ENCODE data around the gene COL5A1.
"Not testable (repeated sequence)": the region's sequence is repeated elsewhere in the genome, so short reads cannot be mapped to it uniquely, and the experiment has no call there.

The COL5A1 gene

DNA sequence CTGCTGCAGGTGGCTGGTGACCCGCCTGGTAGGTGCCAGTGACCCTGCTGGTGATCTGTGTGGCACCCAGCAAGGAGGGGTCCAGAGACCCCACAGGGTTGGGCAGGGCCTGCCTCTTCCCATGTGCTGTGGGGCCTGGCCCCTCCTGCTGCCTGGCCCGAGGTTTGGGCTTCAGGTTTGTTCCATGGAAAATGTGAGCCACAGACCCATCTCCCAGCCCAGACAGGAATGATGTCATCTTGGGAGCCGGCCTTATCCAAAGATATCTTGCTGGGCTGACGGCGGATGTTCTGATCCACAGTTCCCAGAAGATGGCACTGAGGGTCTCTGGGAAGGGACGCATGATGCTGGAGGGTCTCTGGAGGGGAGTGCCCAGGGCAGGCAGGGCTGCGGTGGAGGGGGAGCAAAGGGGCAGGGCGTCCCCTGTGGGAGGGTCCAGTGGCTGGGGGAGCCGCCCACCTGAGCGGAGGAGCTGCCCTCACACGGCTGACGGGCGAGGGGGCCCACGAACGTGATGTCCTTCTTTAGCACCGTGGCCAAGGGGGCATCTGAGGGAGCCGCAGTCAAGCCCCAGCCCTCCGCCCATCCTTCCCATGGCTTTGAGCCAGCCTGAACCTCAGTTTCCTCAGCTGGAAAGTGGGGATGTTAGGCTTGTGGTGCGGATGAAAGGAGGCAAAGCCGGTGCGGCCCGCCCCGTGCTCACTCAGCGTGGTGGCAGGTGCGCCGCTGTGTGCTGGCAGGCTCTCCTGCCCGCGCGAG, 68.1 kb downstream of the COL5A1 start:
- DNase-seq (ENCODE audit: low spot score): no peak

DNA sequence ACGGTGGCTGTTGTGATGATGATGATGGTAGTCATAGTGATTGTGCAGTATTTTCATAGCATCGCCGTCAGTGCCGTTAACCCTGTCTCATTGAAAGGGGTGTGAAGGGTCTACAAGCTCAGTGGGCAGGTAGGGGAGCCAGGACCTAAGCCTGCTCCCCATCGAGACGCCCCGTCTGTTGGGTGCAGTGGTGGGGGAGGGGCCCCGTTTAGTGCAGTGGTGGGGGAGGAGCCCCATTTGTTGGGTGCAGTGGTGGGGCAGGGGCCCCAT, 68.6 kb downstream of the COL5A1 start:
- no peak for DNase-seq (ENCODE audit: low spot score)

DNA sequence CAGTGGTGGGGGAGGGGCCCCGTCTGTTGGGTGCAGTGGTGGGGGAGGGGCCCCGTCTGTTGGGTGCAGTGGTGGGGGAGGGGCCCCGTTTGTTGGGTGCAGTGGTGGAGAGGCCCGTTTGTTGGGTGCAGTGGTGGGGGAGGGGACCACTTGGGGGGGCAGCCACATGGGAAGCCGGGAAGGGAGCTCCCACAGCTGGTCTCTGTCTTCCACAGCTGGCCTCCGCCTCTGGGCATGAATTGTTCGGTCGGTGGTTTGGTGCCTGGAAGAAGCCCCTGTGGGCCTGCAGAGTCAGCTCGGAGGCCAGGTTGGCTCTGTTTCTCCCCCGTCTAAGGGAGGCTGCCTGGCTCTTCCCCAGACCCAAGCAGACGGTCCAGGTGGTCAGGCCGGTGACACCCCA, 69.3 kb downstream of the COL5A1 start:
- DNase-seq (ENCODE audit: low spot score): no peak

DNA sequence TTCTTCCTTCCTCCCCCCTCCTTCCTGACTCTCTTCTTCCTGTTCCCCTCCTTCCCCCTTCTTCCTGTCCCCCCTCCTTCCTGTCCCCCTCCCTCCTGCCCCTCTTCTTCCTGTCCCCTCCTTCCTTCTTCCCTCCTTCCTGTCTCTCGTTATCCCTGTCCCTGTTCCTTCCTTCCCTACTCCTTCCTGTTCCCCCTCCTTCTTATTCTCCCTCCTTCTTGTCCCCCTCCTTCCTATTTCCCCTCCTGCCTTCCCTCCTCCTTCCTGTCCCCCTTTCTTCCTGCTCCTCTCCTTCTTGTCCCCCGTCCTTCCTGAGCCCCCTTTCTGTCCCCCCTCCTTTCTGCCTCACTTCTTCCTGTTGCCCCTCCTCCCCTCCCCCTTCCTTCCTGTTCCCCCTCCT, 70.6 kb downstream of the COL5A1 start:
- DNase-seq (ENCODE audit: low spot score): no peak

DNA sequence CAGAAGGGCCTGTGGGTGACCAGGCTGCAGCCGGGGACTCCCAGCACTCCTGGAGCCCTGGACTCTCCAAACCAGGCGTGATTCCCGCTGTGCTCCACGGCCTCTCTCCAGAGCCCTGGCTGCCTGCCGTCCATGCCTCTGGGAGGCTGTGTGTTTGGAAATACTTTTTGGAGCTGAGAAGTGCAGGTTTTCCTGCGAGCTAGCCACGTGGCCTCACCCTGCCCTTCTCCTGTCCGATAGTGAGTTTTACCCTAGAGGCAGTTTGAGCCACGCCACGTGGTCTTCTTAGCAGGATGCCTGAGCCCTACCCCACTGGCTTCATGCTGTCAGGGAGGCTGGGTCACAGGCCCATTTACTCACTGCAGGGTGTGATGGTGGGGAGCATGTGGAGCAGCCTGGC, 71.3 kb downstream of the COL5A1 start:
- no peak for DNase-seq (ENCODE audit: low spot score)

DNA sequence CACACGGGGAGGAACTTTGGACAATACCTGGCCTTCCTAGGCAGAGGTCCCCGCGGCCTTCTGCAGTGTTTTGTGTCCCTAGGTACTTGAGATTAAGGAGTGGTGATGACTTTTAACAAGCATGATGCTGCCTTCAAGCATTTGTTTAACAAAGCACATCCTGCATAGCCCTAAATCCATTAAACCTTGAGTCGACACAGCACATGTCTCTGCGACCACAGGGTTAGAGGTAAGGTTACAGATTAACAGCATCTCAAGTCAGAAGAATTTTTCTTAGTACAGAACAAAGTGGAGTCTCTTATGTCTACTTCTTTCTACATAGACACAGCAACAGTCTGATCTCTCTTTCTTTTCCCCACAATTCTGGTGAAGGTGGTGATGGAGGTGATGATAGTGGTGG, 73.9 kb downstream of the COL5A1 start:
- DNase-seq (ENCODE audit: low spot score): not testable (repeated sequence)

DNA sequence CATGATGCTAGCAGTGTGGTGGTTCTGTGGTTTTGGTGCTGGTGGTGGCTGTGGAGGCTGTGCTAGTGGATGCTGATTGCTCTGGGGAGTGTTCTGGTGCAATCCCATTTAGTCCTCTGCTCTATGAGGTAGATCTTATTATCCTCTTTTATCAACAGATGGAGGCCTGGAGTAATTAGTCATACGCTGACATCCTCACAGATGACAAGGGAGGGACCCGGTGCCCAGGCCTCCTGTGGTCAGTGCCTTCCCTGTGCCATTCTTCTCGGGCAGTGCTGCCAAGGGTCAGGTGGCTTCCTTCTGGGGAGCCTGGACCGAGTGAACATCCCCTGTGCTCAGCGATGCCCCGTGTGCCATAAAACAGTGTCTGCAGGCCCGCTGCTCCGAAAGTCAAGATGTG, 74.5 kb downstream of the COL5A1 start:
- no peak for DNase-seq (ENCODE audit: low spot score)

DNA sequence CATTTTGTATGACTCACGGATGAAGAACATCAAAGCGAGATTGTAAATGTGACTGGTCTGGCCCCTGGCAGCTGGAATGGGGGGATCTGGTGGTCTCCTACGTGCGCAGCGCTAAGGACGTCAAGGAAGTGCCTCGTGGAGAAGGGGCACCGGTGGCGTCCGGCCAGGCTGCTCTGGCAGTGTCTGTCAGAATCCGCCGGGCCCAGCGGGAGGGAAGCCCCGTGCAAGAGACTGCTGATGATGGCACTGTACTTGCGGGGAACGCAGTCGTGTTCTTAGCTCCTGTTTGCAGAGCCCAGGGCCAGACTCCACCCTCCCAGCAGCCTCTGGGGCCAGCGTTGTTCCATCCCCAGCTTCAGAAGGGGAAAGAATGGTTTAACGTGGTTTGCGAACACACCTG, 75.5 kb downstream of the COL5A1 start:
- DNase-seq (ENCODE audit: low spot score): no peak

DNA sequence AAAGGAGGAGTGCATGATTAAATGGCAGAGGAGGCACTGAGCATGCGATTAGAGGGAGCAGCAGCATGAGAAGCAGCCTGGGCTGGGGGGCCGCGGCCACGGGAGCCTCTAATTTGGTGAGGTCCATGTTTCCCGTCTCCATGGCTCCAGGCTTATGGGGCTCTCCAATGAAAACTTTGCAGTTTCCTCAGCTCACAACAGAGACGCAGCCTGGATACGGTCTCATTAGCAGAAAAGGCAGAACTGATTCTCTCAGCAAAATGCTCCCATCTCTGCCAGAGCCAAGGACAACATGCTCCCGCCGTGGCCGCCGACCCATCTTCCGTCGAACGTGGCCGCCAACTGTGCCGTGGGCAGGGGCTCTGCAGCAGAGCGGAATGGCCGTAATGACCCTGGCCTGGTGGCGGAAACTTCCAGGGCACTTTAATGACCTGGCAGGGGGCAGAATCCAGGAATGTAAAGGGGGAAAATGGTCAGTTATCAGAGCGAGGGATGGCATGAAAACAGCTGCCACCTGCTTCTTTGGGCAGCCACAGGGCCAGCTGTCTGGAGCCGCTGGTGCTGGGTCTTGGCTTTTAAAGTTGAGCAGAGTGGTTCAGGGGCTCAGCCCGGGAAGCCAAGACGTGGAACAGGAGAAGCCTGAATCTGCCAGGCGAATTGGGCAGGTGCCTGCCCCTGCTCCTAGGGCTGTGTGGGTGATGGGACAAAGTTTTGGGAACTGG, 76.5 kb downstream of the COL5A1 start:
- no peak for DNase-seq (ENCODE audit: low spot score)

DNA sequence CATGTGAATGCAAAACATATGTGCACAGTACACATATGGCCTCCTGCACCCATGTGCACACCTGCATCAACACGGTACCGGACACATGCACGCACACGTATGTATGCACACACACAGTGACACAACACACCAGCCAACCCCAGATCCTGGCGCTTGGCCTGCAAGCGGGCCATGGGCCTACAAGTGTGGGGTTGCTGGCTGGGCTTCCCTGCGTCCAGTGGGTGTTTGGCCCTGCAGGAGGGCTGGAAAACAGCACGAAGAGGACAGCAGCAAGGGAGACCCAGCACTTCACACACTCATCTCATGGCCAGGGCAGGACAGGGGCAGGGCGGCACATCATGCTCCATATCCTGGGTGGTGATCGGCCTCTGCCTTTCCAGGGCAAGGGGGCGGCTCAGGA, 77.7 kb downstream of the COL5A1 start:
- no peak for DNase-seq (ENCODE audit: low spot score)

DNA sequence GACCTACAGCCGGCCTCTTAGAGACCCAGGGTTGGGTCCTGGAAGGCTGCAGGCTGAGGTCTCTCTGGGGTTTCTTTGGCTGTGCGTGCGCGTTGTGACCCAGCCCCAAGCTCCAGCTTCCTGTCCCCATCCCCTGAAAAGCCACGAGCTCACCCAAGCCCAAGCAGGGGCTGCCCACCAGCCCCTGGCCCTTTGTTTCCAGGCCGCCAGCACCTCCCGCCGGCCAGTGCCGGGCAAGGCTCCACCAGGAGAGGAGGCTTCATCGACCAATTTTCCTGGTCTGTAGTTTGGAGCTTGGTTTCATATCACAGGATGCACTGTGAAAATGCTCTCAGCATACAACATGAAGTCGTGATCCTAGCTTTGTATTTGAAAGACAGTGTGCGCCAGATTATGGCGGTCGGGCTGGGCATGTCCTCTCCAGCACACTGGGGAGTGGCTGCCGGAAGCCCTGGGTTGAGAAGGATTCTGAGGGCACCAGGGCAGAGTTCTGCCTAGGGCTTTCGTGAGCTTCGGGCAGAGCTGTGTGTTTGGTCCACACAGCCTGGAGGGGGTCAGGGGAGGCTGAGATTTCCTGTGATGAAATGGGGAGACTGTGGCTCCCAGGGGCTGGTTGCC, 78.6 kb downstream of the COL5A1 start:
- no peak for DNase-seq (ENCODE audit: low spot score)

DNA sequence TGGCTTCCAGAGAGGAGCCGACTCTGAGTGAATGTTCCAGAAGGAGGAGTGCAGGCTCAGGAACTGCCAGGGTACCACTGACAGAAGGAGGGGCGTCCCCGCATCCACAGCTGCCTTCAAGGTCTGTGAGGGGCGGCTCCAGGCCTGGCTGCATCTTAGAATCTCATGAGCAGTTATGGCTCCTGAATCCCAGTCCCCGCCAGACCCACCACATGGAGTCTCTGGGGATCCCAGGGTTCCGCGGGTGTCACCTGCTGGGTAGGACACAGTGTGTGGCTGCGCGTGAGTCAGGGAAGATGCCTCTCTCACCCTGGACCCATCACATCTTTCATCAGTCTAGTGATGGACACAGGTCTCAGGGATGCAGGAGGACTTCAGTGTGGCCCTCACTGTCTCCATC, 79.2 kb downstream of the COL5A1 start:
- no peak for DNase-seq (ENCODE audit: low spot score)

DNA sequence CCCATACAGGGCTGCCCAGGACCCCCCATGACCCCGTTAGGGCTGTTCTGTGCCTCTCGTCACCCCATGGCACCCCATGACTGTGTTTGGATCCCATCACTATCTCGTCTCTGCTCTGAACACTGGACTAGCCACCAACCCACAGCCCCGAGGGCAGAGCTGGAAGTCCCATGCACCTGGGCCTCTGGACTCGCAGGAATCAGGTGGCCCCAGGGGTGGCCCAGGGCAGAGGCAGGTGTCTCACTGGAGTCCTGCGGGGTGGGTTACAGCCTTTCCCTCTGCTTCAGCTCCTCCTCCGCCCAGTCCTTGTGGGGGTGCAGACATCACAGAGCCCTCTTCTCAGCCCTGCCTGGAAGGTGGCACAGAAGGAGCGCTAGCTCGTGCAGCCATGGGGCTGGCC, 79.7 kb downstream of the COL5A1 start:
- no peak for DNase-seq (ENCODE audit: low spot score)

DNA sequence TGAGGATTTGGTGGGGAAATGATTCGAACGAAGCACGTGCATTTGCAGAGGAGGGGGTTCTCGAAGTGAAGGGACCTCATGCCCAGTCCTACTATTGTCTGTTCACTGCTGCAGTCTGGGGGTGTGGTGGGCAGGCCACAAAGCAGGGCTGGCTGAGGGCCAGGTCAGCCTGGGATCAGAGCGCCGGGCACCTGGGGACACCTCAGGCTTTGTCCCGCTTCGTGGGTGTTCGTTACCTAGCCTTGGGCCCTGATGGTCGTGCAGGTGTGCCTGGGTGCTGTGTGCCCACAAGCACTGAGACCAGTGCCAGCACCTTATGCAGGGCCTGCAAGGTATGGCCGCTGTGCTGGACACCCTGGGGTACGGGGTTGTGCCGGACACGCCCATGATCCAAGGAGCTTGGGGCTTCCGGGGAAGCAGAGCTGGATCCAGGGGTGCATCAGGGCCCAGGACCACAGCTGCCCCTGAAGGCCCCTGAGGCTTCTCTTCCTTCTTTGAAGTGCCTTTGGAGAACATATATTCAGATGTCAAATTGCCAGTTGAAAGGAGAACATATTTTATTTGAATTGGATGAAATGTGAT, 80.6 kb downstream of the COL5A1 start:
- DNase-seq (ENCODE audit: low spot score): no peak

DNA sequence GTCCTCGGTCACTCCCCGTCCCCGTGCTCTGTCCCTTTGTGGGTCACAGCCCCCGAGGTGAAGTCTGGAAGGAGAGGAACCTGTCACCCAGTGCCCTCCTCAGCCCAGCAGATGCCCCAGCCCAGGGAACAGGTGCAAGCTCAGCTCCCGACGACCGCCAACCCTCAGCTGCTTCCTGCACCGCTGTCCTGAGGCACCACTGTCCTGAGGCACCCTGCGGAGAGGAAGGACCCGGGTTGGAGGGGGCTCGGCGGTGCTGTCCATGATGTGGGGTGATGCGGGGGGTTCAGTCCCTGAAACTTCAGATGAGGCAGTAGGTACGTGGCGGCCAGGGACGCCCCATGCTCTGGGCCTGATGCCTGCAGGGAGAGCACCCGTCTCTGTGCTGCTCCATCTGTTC, 81.4 kb downstream of the COL5A1 start:
- DNase-seq (ENCODE audit: low spot score): no peak

DNA sequence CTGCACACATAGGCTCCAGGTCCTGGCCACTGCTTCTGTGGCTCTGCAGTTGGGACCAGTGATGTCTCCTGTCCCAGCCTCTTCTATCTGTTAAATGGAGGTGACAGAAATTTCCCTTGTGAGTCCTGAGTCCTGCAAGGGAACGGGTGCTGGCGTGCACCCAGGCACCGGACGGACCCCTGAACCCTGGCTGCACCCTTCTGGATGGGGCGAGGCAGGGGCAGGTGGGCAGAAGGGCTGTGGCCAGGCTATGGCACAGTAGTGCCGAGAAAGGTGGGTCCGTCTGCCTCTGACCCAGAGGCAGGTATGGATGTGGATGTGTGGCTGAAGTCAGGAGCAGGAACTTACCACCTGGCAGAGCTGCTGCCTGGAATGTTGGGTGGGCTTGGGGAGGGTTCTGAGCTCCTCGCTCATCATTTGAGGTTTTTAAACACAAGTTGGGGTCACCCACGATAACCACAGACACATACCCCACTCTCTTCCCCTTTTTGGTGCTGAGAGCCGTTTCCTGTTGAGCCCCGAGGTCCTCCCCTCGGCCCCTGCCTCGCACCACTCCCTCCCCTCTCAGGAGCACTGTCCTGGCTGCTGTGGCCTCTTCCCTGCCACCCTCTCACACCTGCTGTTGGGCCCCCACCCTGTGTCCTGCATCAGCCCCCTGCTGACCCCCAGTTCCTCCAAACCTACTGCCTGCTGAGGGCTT, 82.0 kb downstream of the COL5A1 start:
- DNase-seq (ENCODE audit: low spot score): no peak

DNA sequence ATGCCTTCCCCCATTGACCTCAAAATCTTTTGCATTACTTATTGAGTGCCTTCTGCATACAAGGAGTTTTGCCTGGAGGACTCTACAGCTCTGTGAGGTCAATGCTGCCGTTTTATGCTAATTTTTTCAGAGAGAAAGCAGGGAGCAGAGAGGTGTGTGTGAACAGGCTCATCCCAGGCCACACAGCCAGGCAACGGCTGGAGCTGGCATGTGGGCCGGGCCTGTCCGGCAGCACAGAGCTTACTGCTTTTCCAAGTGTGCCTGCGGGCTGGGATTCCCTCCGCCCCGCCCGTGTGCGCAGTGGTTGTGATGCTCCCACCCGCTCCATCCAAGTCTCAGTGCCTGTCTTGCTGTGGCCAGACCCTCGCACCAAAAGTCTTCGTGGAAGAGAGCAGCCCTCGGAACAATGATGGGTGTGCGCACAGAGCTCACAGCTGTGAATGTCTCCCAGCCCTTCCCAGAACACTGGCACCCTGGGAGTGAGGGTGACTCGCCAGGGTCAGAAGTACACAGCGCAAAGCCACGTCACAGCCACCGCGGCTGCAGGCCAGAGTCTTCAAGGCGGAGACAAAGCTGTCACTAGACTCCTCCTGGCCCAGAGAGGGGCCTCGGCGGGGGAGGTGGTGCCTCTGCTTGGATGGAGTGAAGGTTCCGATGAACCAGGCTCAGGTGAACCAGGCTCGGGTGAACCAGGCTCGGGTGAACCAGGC, 82.8 kb downstream of the COL5A1 start:
- DNase-seq (ENCODE audit: low spot score): no peak

DNA sequence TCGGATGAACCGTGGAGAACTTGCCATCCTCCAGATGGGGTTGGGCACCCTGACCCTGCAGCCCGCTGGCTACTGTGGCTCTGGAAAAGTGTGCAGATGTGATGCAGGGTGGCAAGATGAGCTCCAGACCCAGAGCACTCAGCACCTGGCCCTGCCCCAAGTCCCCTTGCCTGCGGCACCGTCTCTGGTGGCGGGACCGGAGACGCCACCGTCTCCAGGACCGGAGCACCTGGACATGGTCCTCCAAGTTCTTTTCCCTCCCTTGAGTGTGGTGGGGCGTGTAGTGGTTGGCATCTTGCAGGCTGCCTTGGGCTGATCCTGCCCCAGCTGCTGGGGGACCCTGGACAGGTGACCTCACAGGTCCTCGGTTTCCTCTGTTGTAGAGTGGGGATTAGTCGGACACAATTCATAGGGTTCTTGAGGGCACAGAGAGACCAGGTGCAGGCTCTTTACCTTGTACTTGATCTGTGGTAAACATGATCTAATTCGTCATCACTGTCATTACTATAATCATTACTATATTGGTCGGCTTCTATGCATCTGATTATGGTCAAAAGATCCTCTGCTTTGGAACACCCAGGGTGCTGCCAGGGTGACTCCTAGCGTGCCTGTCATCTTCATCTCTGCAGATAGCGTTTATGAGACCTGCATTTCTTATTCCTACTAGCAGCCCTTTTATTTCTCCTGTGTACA, 83.5 kb downstream of the COL5A1 start:
- no peak for DNase-seq (ENCODE audit: low spot score)

DNA sequence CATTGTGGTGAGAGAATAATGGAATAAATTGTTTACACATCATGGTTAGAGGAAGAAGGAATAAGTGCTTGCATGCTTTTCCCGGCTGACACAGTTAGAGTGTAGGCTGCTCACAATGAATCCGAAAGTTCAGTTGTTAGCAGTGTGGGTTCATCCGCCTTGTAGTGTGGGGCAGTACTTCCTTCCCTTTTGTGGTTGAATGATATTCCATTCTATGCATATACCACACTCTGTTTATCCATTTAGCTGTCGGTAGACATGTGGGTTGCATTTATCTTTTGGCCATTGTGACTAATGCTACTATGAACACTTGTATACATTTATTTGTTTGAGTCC, 84.0 kb downstream of the COL5A1 start:
- no peak for DNase-seq (ENCODE audit: low spot score)

DNA sequence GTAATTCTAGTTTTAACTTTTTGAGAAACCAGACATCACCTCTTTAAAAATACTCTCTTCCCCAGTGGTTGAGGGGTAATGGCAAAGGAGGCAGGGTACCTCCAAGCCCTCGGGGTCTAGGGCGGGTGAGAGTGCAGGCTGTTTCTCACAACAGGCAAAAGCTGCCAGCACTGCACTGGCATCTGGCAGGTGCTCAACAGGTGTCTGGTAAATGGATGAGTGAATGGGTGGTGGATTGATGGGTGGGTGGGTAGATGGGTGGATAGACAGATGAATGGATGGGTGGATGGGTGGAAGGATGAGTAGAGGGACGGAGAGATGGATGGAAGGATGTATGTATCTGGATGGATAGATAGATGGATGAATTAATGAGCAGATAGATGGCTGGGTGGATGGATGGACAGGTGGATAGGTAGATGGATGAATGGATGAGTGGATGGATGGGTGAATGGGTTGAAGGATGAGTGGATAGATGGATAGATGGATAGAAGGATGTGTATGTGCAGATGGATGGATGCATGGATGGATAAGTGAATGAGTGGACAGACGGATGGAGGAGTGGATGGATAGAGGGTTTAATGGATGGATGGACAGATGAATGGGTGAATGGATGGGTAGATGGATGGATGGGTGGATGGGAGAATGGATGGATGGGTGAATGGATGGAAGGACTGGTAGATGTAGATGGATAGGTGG, 84.6 kb downstream of the COL5A1 start:
- no peak for DNase-seq (ENCODE audit: low spot score)

DNA sequence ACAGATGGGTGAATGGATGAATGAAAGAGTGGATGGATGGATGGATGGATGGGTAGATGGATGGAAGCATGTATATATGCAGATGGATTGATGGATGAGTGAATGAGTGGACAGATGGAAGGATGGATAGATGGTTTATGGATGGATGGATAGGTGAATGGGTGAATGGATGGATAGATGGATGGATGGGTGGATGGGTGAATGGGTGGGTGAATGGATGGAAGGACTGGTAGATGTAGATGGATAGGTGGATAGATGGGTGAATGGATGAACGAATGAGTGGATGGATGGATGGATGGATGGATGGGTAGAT, 85.1 kb downstream of the COL5A1 start:
- DNase-seq (ENCODE audit: low spot score): no peak

Measured in ecto neural progenitor cell (in vitro differentiated cells).